HCT116 (cell line): ENCODE results near the gene GRM4.

Experiments used
- CEBPB ChIP-seq: IDR thresholded peaks from 2 replicates; pipeline ENCODE4 v1.6.1; 2012; ENCODE audit warnings: low read depth
- EGR1 ChIP-seq: IDR thresholded peaks from 2 replicates; pipeline ENCODE4 v1.6.1; 2012; ENCODE audit warnings: low read depth
- EZH2 ChIP-seq: fragments of 200-600 bp; sonication (generic); IDR thresholded peaks from 2 replicates; pipeline ENCODE4 v1.6.1; 2017; ENCODE audit warnings: antibody characterized with exemption, mixed run types
- EZH2phosphoT487 ChIP-seq: fragments of 200-600 bp; IDR thresholded peaks from 2 replicates; pipeline ENCODE4 v1.6.1; 2018; ENCODE audit warnings: antibody characterized with exemption, borderline replicate concordance
- POLR2A ChIP-seq: IDR thresholded peaks from 2 replicates; pipeline ENCODE4 v1.7.0; 2011; ENCODE audit warnings: borderline replicate concordance; ENCODE audit not compliant: insufficient read depth, insufficient read length; ENCODE audit errors: extremely low read depth
- POLR2AphosphoS5 ChIP-seq: IDR thresholded peaks from 2 replicates; pipeline ENCODE4 v1.6.1; 2011; ENCODE audit warnings: mild to moderate bottlenecking, low read depth, low read length, moderate library complexity
- SP1 ChIP-seq: IDR thresholded peaks from 2 replicates; pipeline ENCODE4 v1.6.1; 2012; ENCODE audit warnings: low read depth
- SRF ChIP-seq: IDR thresholded peaks from 2 replicates; pipeline ENCODE4 v1.6.1; 2012; ENCODE audit warnings: low read depth
- TCF7L2 ChIP-seq: IDR thresholded peaks from 2 replicates; pipeline ENCODE4 v1.7.0; 2011; ENCODE audit warnings: borderline replicate concordance, inconsistent platforms; ENCODE audit not compliant: insufficient read depth, insufficient read length; ENCODE audit errors: extremely low read depth
- ZFX ChIP-seq: fragments of 450-650 bp; IDR thresholded peaks from 2 replicates; pipeline ENCODE4 v1.6.1; 2017
- TF ChIP-seq, protein P1 (sequence below): IDR thresholded peaks from 2 replicates; pipeline ENCODE4 v1.6.1; 2012
- TF ChIP-seq, protein P2 (sequence below), 3 experiments: fragments of 200-600 bp in 1 of 3; sonication (generic) in 1 of 3; IDR thresholded peaks in 2 of 3; conservative IDR thresholded peaks in 1 of 3; 2 replicates each; pipeline ENCODE4 v1.5.1; 2012 to 2017; ENCODE audit warnings: low read depth in 2 of 3, low read length in 2 of 3, antibody characterized with exemption in 1 of 3, borderline replicate concordance in 1 of 3, control low read depth in 1 of 3, mild to moderate bottlenecking in 1 of 3, mixed read lengths in 1 of 3, mixed run types in 1 of 3, moderate library complexity in 1 of 3; ENCODE audit not compliant: insufficient read depth in 1 of 3

DNA sequence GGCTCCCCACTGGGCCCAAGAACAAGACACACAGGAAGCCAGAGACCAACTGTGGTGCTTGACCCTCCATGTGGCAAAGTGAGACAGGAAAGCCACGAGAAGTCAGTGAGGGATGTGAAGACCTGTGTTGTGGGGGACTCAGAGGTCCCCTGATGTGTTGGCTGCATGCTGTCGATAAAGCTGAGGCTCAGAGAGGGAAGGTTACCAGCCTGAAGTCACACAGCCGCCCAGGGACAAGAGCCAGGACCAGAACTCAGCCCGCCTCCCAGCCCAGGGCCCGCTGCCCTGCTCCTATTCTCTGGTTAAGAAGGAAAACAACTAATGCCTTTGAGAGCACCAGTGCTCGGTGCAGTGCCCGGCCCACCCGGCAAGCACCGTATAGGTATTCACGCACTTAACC, 63.5 kb downstream of the GRM4 start:
- TF ChIP-seq, protein P1, sequence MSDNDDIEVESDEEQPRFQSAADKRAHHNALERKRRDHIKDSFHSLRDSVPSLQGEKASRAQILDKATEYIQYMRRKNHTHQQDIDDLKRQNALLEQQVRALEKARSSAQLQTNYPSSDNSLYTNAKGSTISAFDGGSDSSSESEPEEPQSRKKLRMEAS: no peak
- TF ChIP-seq TCF7L2: no peak
- no peak for TF ChIP-seq POLR2A
- TF ChIP-seq, protein P2, sequence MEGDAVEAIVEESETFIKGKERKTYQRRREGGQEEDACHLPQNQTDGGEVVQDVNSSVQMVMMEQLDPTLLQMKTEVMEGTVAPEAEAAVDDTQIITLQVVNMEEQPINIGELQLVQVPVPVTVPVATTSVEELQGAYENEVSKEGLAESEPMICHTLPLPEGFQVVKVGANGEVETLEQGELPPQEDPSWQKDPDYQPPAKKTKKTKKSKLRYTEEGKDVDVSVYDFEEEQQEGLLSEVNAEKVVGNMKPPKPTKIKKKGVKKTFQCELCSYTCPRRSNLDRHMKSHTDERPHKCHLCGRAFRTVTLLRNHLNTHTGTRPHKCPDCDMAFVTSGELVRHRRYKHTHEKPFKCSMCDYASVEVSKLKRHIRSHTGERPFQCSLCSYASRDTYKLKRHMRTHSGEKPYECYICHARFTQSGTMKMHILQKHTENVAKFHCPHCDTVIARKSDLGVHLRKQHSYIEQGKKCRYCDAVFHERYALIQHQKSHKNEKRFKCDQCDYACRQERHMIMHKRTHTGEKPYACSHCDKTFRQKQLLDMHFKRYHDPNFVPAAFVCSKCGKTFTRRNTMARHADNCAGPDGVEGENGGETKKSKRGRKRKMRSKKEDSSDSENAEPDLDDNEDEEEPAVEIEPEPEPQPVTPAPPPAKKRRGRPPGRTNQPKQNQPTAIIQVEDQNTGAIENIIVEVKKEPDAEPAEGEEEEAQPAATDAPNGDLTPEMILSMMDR (IDR thresholded peaks at IDR 0.05 in 2 of 3, conservative IDR thresholded peaks at IDR 0.05 in 1 of 3; ENCODE audit: borderline replicate concordance in 1 of 3, insufficient read depth in 1 of 3, low read depth in 2 of 3, low read length in 2 of 3): no peak
- no peak for TF ChIP-seq EGR1
- TF ChIP-seq EZH2phosphoT487: no peak
- TF ChIP-seq SRF: no peak
- TF ChIP-seq POLR2AphosphoS5: no peak
- no peak for TF ChIP-seq EZH2
- no peak for TF ChIP-seq CEBPB
- no peak for TF ChIP-seq ZFX
- no peak for TF ChIP-seq SP1
